SK-N-SH (cell line): Measurements from ENCODE around the gene PDCD6IP. TPM values are rescaled to one million over a fixed set of nuclear protein-coding genes. Genes with fewer than 3 reads are reported as not detected.

Experiments
- CTCF ChIA-PET: fragments of 300-600, 350-600 bp; formaldehyde crosslinking; extraction: SDS; loops from one replicate; lab custom pipeline; 2021; lab: Yijun Ruan, JAX
- POLR2A ChIA-PET: fragments of 350-600 bp; sonication (Branson Sonifier 250); formaldehyde crosslinking; extraction: SDS; loops from one replicate; lab custom pipeline; 2020; ENCODE audit warnings: antibody characterized with exemption, inconsistent platforms; lab: Yijun Ruan, JAX
- DNase-seq: peaks from one replicate; pipeline ENCODE4 v3.0.0; 2012
- H2AFZ ChIP-seq: fragments of 200-600 bp; sonication (generic); 2 replicates; pipeline ENCODE4 v1.8.1; 2016; ENCODE audit warnings: antibody characterized with exemption, mild to moderate bottlenecking, low read depth
- H3F3A ChIP-seq: fragments of 200-600 bp; sonication (generic); replicated peaks from 2 replicates; pipeline ENCODE3; 2016; ENCODE audit warnings: antibody characterized with exemption, mild to moderate bottlenecking; ENCODE audit not compliant: insufficient read depth
- H3K27ac ChIP-seq, 2 experiments: fragments of 200-500 bp in 1 of 2; fragments of 200-600 bp in 1 of 2; sonication (Bioruptor generic) in 1 of 2; sonication (generic), shearing (Covaris generic) in 1 of 2; 2 replicates each; pipeline versions ENCODE4 v1.5.1 to v1.6.1; 2014 to 2016; ENCODE audit warnings: low read depth in 2 of 2, inconsistent platforms in 1 of 2, low read length in 1 of 2, mild to moderate bottlenecking in 1 of 2, mixed read lengths in 1 of 2
- H3K27me3 ChIP-seq: fragments of 200-600 bp; sonication (generic), shearing (Covaris generic); 2 replicates; pipeline ENCODE4 v1.6.1; 2016; ENCODE audit warnings: mixed run types; ENCODE audit not compliant: insufficient read depth
- H3K36me3 ChIP-seq, 2 experiments: fragments of 200-500 bp in 1 of 2; fragments of 200-600 bp in 1 of 2; sonication (Bioruptor generic) in 1 of 2; sonication (generic) in 1 of 2; replicated peaks in 1 of 2; 2 replicates each; pipeline versions ENCODE3 to v1.5.1; 2014 to 2016; ENCODE audit warnings: low read length in 1 of 2, mild to moderate bottlenecking in 1 of 2; ENCODE audit not compliant: insufficient read depth in 2 of 2, control insufficient read depth in 1 of 2
- H3K4me1 ChIP-seq, 2 experiments: fragments of 200-500 bp in 1 of 2; fragments of 200-600 bp in 1 of 2; sonication (Bioruptor generic) in 1 of 2; sonication (generic), shearing (Covaris generic) in 1 of 2; 2 replicates each; pipeline versions ENCODE4 v1.5.1 to v1.6.1; 2014 to 2016; ENCODE audit warnings: low read depth in 1 of 2, low read length in 1 of 2, mixed run types in 1 of 2; ENCODE audit not compliant: insufficient read depth in 2 of 2, control insufficient read depth in 1 of 2
- H3K4me2 ChIP-seq: fragments of 200-600 bp; sonication (generic), shearing (Covaris generic); 2 replicates; pipeline ENCODE4 v1.6.1; 2017; ENCODE audit warnings: mixed run types
- H3K4me3 ChIP-seq, 2 experiments: fragments of 200-500 bp in 1 of 2; fragments of 200-600 bp in 1 of 2; sonication (Bioruptor generic) in 1 of 2; sonication (generic), shearing (Covaris generic) in 1 of 2; 2 replicates each; pipeline versions ENCODE4 v1.5.1 to v1.8.1; 2014 to 2016; ENCODE audit warnings: low read depth in 2 of 2, inconsistent platforms in 1 of 2, low read length in 1 of 2, mild to moderate bottlenecking in 1 of 2, mixed read lengths in 1 of 2, moderate library complexity in 1 of 2
- H3K79me2 ChIP-seq: fragments of 200-600 bp; sonication (generic); 2 replicates; pipeline ENCODE4 v1.8.1; 2017; ENCODE audit warnings: mild to moderate bottlenecking; ENCODE audit not compliant: insufficient read depth
- H3K9ac ChIP-seq: fragments of 200-600 bp; sonication (generic); 2 replicates; pipeline ENCODE4 v1.6.1; 2017; ENCODE audit warnings: mixed run types
- H3K9me2 ChIP-seq: fragments of 200-600 bp; sonication (generic); 2 replicates; pipeline ENCODE4 v1.6.1; 2017; ENCODE audit warnings: mixed run types
- H3K9me3 ChIP-seq: fragments of 200-600 bp; sonication (generic); 2 replicates; pipeline ENCODE4 v1.6.1; 2017; ENCODE audit warnings: mixed run types, mild to moderate bottlenecking, moderate library complexity
- H4K20me1 ChIP-seq: fragments of 200-600 bp; sonication (generic); 2 replicates; pipeline ENCODE4 v1.6.1; 2017; ENCODE audit warnings: mild to moderate bottlenecking, mixed run types; ENCODE audit not compliant: insufficient read depth
- FOSL2 ChIP-seq: IDR thresholded peaks from 2 replicates; pipeline ENCODE4 v1.4.0; 2012; ENCODE audit warnings: low read depth, mild to moderate bottlenecking, moderate library complexity, borderline replicate concordance
- FOXM1 ChIP-seq: IDR thresholded peaks from 2 replicates; pipeline ENCODE4 v1.4.0; 2012; ENCODE audit warnings: low read depth, mild to moderate bottlenecking
- GABPA ChIP-seq: IDR thresholded peaks from 2 replicates; pipeline ENCODE4 v1.4.0; 2012; ENCODE audit warnings: low read depth, mild to moderate bottlenecking
- GATA2 ChIP-seq: sonication (generic); formaldehyde crosslinking; IDR thresholded peaks from 2 replicates; pipeline ENCODE4 v1.5.0; 2020; ENCODE audit warnings: mild to moderate bottlenecking, missing genetic modification reagents
- IRF3 ChIP-seq: fragments of 150-350 bp; IDR thresholded peaks from 2 replicates; pipeline ENCODE4 v1.6.1; 2016; ENCODE audit warnings: mild to moderate bottlenecking, low read depth, low read length
- MAX ChIP-seq: IDR thresholded peaks from 2 replicates; pipeline ENCODE4 v1.4.0; 2012; ENCODE audit warnings: low read depth
- MEF2A ChIP-seq: IDR thresholded peaks from 2 replicates; pipeline ENCODE4 v1.4.0; 2012; ENCODE audit warnings: low read depth, borderline replicate concordance
- NFIC ChIP-seq: IDR thresholded peaks from 2 replicates; pipeline ENCODE4 v1.4.0; 2012; ENCODE audit warnings: borderline replicate concordance
- PBX3 ChIP-seq: IDR thresholded peaks from 2 replicates; pipeline ENCODE4; 2012
- SMC3 ChIP-seq: IDR thresholded peaks from 2 replicates; pipeline ENCODE4 v1.6.1; 2012; ENCODE audit warnings: low read depth, low read length, improper control_type of control experiment
- TCF12 ChIP-seq: IDR thresholded peaks from 2 replicates; pipeline ENCODE4 v1.4.0; 2012
- USF1 ChIP-seq: IDR thresholded peaks from 2 replicates; pipeline ENCODE4 v1.4.0; 2012; ENCODE audit warnings: low read depth, borderline replicate concordance
- USF2 ChIP-seq: fragments of 150-350 bp; IDR thresholded peaks from 2 replicates; pipeline ENCODE4 v1.6.1; 2017; ENCODE audit warnings: antibody characterized with exemption, low read length, low read depth, borderline replicate concordance
- ZBTB33 ChIP-seq: IDR thresholded peaks from 2 replicates; pipeline ENCODE4 v1.4.0; 2012; ENCODE audit warnings: low read depth, borderline replicate concordance
- WGBS: methylation state at CpG from one replicate; pipeline ENCODE4 v1.1.6; 2017; ENCODE audit warnings: low lambda C conversion rate; 5-methylcytosine and 5-hydroxymethylcytosine counted together
- polyA plus RNA-seq, 3 experiments: library from polyadenylated mRNA; depleted of rRNA; stranded (reverse); fragments of >200 nt; gene quantifications; 2 replicates each; pipeline ENCODE4 v1.2.3, GENCODE V29; 2012

The PDCD6IP gene
- polyA plus RNA-seq, 1 of the 3 experiments (the other 2 are of a cell fraction), result 49.1 TPM

GRCh38 chr3:33810545-33810944 lies 12.1 kb downstream of the PDCD6IP start:
- H3K4me2 ChIP-seq, result no peak overlapping the region
- CTCF ChIA-PET, result interaction anchor here (1.9 kb wide), 1 partner anchor 11 kb away, joined by 6 read pairs; no protein-coding TSS in a partner anchor
- TF ChIP-seq IRF3 (no peak), FOSL2 (no peak), GATA2 (CRISPR knock-in tag) (no peak), PBX3 (no peak), MAX (no peak), MEF2A (no peak), ZBTB33 (no peak), NFIC (no peak), GABPA (no peak), TCF12 (no peak), USF1 (no peak), FOXM1 (no peak), SMC3 (no peak), USF2 (no peak)
- no peak for DNase-seq
- peaks cover 0 to 3% of the 10 kb centered on the region in 2 experiments; a peak in 1 of 4 replicates for H3K4me1 ChIP-seq
- POLR2A ChIA-PET, result no interaction called here
- H3K9me2 ChIP-seq, result no peaks in the 10 kb centered on the region; the same call in 1 of the 2 replicates
- no peaks in the 10 kb centered on the region for H3K9me3 ChIP-seq
- H3F3A ChIP-seq, result peaks cover 18% of the 10 kb centered on the region
- 100% methylated on average over 1 of the region's 1 CpG for WGBS
- H2AFZ ChIP-seq, result no peak overlapping the region
- H4K20me1 ChIP-seq, result peaks cover 65% of the 10 kb centered on the region
- no peak overlapping the region for H3K9ac ChIP-seq
- peaks cover 29 to 38% of the 10 kb centered on the region in 2 experiments for H3K36me3 ChIP-seq
- peaks cover 93% of the 10 kb centered on the region for H3K79me2 ChIP-seq
- H3K27me3 ChIP-seq, result no peaks in the 10 kb centered on the region
- H3K27ac ChIP-seq, result no peak overlapping the region
- no peak overlapping the region for H3K4me3 ChIP-seq
